NCI-H774 (cell line): ENCODE data around the gene TP53RK.

Experiments used
- DNase-seq: peaks from one replicate; lab custom pipeline; 2025; lab: John Stamatoyannopoulos, UW

TP53RK gene

DNA sequence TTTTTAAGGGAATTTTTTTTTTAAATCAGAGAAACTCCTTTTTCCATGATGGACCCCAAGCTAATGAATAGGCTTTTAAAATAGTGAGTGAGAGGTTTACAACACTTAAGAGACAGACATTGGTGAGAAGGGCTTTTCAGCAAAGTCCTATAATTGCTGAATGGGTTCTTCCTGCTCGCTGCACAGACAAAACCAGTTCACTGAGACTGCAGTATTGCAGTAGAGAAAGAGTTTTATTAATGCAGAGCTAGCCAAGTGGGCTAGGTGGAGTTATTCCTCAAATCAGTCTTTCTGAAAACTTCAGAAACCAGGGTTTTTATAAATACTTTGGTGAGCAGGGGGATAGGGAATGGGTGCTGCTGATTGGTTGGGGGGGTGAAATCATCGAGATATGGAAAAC lies 17.0 kb upstream of the TP53RK start:
- no peak for DNase-seq

DNA sequence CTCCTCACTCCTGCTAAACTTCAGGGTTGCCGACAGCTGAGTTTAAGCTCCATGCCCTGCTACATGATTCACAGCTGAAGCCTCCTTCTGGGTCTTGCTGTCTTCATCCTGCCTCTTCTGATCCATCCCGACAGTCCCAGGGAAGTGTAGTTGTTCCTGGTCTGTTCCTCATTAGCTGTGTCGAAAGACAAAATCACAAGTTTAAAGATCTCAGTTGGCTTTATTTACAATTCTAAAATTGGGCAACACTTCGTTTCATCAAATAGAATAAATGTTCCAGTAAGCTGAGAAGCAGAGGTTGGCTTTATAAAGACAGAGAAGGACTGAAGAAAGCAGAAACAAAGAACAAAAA lies 16.1 kb upstream of the TP53RK start:
- no peak for DNase-seq

DNA sequence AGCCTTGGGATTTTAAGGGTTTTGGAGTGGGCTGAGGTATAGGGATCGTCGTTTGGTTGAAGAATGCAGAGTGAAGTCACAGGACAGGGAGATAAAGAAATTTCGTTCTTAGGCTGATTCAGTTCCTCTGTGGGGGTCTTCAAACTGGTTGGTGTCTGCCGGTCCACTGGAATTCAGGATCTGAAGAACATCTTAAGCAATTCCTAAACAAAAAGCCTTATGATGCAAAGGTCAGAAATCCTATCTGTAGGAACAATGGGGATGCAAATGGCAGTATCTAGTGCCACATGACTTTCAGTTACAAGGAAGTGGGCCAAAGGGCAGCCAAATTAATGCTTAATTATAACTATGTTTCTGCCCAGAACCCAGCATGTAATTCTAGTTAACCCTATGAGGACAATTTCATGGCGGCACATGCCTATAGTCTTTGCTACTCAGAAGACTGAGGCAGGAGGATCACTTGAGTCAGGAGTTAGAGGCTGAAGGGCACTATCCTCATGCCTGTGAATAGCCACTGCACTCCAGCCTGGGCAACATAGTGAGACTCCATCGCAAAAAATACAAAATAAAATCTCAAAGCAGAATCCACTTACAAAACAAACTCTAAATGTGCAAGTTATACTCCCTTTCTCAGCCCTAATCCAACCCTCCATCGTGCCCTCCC lies 15.6 kb upstream of the TP53RK start:
- DNase-seq, result no peak

DNA sequence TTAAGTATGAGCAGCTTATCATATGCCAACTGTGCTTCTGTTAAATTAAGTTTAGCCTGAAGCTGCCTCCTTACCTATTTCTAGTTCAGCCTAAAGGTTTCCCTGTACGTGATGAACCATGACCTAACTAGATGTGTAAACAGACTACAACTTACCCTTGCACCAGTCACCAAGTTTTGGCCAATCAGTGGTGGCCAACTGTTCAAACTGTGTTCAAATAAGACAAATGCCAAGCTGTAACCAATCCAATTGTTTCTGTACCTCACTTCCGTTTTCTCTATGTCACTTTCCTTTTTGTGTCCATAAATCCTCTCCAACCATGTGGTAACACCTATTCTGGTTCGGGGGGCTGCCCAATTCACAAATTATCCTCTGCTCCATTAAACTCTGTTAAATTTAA lies 14.2 kb upstream of the TP53RK start:
- no peak for DNase-seq

DNA sequence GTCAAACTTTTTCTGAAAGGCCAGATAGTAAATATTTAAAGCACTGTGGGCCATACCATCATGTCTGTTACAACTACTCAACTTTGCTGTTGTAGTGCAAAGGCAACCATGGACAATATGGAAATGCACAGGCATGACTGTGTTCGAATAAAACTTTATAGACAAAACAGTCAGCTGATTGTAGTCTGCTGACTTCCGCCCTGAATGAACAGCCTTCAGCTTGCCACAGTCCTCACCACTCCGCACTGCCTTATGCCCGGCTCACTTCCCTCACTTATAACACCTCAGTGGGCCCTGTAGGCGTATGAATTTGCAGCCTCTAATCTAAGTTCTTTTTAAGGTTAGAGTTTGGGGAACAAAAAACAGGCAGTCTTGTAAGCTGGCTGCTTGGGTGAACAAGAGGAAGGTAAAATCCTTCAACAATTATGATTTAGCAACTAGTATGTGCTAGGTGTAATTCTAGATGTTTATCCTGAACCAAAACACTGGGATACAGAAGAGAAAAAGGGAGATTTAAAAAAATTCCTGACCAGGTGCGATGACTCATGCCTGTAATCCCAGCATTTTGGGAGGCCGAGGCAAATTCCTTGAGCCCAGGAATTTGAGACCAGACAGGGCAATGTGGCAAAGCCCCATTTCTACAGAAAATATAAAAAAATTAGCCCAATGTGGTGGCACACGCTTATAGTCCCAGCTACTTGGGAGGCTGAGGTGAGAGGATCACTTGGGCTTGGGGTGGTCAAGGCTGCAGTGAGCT lies 13.4 kb upstream of the TP53RK start:
- DNase-seq, result no peak

DNA sequence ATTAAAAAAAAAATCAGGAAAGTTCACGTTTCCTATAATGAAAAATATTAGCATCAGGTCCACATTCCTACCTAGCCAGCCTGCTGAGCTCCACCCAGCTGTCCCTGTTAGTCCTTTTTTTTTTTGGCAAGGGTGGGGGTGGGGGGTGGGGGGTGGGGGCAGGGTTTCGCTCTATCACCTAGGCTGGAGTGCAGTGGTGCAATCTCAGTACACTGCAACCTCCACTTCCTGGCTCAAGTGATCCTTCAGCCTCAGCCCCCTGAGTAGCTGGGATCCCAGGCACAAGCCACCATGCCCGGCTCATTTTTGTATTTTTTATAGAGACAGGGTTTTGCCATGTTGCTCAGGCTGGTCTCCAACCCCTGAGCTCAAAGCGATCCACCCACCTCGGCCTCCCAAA lies 12.7 kb upstream of the TP53RK start:
- no peak for DNase-seq

DNA sequence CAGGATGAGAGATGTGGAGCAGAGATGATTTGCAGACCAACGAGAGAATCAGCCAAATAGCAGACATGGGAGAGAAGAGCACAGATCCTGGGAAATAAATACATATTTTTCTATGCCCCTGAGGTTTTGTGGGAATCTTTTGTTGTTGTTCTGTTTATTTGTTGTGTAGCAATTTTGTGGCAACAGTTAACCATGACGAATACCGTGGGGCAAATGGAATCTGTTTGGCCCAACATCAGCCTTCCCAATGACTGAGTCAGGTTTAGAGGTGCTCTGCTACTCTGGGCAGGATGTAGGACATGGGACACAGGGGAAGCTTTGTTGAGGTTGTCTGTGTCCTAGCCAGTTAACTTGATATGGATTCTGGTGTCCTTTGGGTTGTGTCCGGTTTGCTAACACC lies 12.3 kb upstream of the TP53RK start:
- no peak for DNase-seq

DNA sequence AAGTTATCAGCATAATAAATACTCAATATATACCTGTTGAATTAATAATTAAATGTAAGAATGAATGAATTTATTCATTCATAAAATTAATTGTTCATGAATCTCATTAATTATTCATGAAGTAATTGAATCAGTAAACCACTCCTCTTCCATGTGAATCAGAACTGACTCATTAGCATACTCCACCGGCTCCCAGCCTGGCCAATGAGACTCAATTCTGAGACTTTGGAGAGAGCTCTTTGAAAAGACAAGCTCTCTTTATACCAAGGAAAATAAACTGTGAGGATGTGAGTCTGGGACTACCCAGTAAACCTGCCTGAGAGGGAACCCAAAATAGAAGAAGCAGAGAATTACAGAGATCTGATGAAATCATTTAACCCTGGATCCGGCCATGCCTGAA lies 11.8 kb upstream of the TP53RK start:
- DNase-seq, result no peak

DNA sequence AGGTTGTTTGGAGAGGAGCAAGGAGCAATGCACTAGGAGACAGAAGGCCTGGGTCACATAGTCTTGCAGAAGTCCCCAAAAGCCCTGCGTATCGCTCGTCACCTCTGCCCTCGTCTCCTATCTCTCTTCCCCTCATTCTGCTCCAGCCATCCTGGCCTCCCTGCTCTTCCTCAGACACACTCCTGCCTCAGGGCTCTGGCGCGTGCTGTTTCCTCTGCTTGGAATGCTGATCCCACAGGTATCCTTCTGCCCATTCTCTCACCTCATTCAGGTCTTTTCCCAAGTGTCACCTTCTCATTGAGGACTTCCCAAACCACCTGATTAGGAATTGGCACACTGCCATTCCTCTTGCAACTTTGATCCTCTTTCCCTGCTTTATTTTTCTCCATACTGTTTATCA lies 11.2 kb upstream of the TP53RK start:
- DNase-seq, result no peak

DNA sequence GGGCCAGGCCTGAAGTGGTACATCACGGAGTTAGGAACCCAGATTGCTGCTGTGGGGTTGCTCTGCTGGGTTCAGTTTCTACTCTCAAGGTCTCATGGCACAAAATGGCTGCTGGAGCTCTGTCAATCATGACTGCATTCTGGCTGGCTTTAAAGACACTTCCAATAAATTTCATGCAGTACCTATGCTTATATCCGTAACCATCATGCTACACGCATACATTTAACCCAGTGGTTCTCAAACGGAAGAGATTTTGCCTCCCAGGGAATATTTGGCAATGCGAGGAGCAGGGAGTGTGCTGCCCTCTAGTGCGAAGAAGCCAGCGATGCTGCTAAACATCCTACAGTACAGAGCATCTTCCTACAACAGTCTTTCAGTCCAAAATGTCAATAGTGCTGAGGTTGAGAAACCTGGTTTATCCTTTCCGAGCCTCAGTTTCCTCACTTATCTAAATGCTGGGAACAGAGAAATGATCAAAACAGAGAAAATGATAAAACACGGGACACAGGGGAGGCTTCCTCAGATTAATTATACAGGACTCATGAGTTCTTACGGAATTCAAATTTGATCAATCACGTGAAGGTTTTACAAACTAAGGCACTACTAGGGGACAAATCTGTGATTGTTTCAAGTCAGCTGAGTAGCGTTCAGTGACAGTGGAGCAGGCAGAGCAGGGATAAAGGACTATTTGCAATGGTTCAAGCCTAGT lies 10.6 kb upstream of the TP53RK start:
- no peak for DNase-seq

DNA sequence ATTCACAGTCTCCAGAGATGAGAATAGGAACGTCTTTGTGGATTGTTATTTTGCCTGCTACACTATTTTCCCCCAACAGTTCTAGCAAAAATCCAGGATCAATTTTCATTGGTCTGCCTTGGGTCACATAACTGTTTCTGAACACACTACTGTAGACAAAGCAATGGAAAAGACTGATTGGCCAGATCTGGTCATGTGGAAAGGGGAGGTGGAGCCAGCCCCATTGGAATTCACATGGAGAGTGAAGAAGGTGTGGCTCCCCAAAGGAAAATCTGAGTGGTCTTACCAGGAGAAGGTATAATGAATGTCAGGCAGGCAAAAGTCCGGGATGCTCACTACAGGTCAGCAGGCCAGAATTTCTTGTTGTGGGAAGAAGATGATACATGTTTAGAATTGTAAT lies 9.5 kb upstream of the TP53RK start:
- no peak for DNase-seq

DNA sequence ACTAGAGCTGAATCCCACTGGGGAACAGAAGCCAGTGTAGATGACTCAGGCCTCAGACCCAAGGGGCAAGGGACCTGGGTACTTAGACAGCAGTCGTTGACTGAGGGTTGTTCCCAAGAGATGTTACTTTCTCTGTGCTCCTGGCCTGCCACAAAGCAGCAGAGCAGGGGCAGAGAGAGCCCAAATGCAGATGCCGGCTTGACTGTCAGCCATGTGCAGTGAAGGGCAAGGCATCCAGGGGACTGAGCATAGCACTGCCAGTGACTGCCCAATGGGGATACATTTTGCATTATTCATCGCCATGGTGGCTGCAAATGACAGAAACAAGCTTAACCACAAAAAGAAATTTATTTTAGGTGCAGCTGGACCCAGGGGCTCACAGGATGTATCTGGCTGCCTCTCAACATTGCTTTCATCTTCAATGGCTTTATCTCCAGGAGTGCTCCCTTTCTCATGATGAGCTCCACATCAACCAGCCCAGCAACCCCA lies 7.6 kb upstream of the TP53RK start:
- no peak for DNase-seq

DNA sequence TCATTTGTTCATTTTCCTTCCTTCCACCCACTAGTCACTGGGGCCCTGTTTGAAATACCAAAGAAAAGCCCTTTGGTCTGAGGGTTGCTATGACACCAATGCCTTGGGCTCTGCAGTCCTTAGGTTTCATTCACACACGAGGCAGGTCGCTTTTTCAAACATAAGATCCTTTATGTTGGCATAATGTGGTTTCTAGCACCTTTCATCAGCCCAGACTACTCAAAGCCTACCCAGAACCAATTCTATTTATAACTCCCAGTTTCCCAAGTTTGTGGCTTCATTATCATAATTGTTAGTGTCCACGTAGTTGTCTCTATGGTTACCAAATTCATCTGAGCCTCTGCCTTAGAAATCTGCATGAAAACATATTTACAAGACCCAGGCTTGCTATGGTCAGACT lies 6.6 kb upstream of the TP53RK start:
- peak; percentile 39 for DNase-seq

DNA sequence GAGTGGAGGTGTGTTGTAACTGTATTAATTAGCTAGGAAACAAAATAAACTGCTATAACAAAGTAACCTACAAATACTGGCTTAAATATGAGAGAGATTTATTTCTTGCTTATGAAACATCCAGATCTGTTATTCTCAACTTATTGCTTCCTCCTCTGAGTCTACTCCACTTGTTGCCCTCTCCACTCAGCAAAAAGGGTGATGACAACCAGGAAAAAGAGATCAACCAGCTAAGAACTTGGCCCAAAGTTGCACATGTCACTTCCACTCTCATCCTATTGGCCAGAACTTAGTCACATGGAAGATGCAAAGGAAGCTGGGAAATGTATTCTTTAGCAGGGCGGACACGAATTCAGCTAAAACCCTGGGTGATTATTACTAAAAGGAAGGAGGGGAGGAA lies 5.2 kb upstream of the TP53RK start:
- DNase-seq, result no peak

DNA sequence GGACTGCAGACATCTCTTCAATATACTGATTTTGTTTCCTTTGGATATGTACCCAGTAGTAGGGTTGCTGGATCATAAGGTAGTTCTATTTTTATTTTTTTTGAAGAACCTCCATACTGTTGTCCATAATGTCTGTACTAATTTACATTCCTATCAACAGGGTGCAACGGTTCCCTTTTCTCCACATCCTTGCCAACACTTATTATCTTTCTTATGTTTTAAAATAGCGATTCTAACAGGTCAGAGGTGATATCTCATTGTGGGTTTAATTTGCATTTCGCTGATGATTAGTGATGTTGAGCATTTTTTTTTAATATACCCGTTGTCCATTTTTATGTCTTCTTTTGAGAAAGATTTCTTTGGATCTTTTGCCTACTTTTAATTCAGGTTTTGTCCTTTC lies 2.0 kb upstream of the TP53RK start:
- no peak for DNase-seq

DNA sequence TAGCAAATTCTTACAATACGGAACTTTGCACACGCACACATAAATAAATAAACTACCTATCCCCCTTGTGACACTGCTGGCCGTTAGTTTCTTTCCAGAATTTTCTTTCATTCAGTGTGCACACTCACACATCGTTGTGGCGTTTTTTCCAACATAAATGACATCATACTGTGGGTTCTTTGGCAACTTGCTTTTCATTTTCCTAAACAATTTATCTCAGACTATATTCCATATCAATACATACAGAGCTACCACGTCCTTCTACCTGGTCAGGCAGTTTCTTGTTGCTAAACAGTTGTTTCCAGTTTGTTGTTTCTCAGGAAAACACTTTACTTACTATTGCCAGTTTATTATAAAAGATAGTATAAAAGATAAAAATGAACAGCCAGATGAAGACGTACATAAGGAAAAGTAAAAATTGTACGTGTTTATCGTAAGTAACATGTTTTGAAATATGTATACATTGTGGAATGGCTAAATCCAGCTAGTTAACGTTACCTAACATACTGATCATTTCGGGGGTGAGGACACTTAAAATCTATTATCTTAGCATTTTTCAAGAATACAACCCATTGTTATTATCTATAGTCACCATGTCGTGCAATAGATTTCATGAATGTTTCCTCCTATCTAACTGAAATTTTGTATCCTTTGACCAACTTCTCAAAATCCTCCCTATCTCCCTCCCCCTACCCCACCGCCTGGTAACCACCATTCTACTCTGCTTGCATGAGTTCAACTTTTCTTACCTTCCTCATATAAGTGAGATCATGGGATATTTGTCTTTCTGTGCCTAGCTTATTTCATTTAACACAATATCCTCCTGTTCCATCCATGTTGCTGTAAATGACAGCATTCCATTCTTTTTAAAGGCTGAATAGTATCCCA lies 1.2 kb upstream of the TP53RK start:
- no peak for DNase-seq

DNA sequence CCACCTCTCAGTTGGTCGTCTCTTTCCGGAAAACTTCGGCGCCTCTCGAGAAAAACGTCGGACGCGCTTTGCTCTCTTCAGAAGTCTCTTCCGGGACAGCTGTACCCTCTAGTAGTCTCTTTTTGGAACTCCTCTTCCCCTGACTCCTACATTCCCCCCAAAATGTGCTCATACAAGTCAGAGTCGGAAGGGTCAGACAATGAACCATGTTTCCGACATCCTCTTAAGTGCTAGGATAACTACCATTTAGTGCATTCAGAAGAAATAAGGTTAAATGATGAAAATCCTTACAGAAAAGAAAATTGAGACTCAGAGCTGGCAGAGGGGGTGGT lies 476 bp upstream of the TP53RK start:
- DNase-seq, result no peak

DNA sequence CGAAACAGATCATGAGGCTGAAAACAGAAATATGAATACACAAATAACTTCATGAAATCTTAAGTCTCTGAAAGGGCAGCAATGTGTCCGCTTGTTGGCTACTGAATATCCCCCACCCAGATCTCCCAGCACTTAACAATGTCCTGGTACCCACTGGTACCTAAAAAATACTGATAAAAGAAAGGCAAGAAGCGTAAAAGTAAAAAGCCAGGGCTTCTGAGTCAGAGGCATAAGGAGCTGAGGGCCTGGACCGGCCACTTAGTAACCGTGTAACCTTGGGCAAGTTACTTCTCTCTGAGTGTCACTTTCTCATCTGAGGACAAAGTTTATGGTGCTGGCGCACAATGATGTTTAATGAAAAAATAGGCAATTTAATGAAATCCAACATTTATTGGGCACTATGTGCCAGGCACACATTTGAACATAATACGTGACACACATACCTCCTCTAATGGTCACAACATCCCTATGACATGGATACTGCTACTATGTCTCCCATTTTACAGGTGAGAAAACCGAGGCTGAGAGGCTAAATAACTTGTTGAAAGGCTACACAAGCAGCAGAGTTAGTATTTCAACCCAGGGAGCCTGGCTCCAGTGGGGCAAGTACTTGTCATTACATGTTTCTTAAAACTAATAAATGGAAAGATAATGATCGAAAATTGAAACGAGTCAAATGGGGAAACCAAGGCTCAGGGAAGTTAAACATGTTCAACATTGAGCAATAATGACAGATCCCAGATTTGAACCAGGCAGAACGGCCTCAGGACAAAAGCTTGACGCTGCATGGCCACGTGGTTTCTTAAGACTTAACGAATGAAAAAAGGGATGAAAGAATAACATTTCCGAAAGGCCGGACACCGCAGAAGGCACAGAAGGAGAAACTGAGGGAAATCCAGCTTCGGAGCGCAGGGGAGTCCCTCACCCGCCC lies 828 bp downstream of the TP53RK start:
- DNase-seq, result no peak

DNA sequence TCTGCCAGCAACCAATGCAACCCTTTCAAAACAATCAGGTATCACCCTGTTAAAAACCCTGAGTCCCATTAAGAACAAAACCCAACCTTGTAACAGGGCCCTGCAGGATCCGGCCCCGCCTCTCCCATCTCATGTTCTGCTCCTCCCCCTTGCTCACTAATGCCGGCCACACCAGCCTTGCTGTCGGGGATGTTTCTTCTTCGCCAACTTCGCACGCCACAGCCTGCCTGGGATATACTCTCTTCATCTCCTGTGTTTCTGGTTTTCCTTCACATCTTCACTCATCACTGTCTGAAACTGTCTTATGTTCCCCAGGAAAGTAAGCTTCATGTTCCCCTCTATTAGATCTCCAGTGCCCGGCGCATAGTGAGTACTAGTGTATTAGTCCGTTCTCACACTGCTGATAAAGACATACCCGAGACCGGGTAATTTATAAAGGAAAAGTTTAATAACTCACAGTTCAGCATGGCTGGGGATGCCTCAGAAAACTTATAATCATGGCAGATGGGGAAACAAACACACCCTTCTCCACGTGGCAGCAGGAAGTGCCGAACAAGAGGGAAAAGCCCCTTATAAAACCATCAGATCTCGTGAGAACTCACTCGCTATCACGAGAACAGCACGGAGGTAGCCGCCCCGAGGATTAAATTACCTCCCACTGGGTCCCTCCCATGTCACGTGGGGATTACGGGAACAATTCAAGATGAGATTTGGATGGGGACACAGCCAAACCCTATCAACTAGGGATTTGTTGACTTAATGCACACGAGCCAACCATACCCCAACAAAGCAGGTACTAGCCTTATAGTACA lies 5.1 kb downstream of the TP53RK start:
- peak; percentile 12 for DNase-seq

DNA sequence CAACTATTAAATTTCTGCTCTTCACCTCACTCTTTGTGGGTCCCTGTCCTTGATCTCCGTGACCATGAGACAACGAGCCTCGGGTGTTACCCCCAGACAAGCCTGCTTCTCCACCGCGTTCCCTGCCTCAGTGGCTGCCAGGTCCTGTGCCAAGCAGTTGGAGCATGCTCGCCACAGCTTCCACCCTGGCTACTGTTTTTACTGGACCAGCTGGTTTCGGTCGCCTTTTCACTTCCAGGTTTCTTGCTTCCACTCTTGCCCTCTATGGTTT lies 5.6 kb downstream of the TP53RK start:
- DNase-seq, result no peak
